Mesothelial cell of epicardium (in vitro differentiated cells): ENCODE data around the gene TEN1. TPM values are rescaled to one million over a fixed set of nuclear protein-coding genes. Genes with fewer than 3 reads are reported as not detected.

Experiments used
- DNase-seq, 2 experiments: peaks; one replicate each; pipeline ENCODE4 v3.0.0; 2021; ENCODE audit warnings: low spot score in 2 of 2; ENCODE audit not compliant: unreplicated experiment in 2 of 2
- H3K27ac Mint-ChIP-seq: 2 replicates; pipeline ENCODE4 v1.8.0; 2021; ENCODE audit warnings: mixed read lengths
- H3K27me3 Mint-ChIP-seq: 2 replicates; pipeline ENCODE4 v1.8.0; 2021; ENCODE audit warnings: low read depth, mixed read lengths
- H3K36me3 Mint-ChIP-seq: 2 replicates; pipeline ENCODE4 v1.8.0; 2021; ENCODE audit warnings: mixed read lengths
- H3K4me1 Mint-ChIP-seq: 2 replicates; pipeline ENCODE4 v1.8.0; 2021; ENCODE audit warnings: mixed read lengths
- H3K4me3 Mint-ChIP-seq: 2 replicates; pipeline ENCODE4 v1.8.0; 2021; ENCODE audit warnings: mild to moderate bottlenecking, moderate library complexity, mixed read lengths
- H3K9me3 Mint-ChIP-seq: 2 replicates; pipeline ENCODE4 v1.8.0; 2021; ENCODE audit warnings: mixed read lengths
- CTCF ChIP-seq: fragments of 200-600 bp; sonication (generic); IDR thresholded peaks from one replicate; pipeline ENCODE4 v1.5.0; 2021; ENCODE audit warnings: antibody characterized with exemption; ENCODE audit not compliant: unreplicated experiment
- total RNA-seq: library from RNA; stranded (reverse); gene quantifications from 3 replicates; pipeline ENCODE4 v1.2.1, GENCODE V29; 2021

Gene TEN1
- total RNA-seq, 1 donor from 2014 or later = 35.5 TPM

DNA sequence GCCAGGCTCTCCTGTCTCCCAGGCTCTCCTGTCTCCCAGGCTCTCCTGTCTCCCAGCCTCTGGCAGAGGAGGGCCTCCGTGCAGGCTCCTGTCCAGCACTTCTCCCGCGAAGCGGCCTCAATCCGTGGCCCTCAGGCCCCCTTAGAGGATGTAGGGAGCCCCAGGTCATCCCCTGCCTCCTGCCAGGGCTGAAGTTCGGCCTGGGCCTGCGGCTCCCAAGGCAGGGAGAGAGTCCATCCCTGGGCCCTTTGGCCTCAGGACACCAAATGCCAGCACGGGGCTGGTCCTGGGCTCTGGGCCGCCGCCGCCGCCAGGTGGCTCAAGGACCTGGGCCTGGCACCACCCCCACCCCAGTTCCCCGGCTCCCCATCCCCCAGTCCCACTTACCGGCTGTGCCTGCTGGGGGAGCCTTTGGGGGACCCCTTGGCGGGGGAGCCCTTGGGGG is 47.7 kb downstream of the TEN1 start:
- Mint-ChIP-seq H3K4me1 (peaks cover 12% of the 10 kb centered on the region), H3K36me3 (no peaks in the 10 kb centered on the region), H3K27ac (no peak overlapping the region), H3K4me3 (no peak overlapping the region), H3K27me3 (no peaks in the 10 kb centered on the region), H3K9me3 (no peaks in the 10 kb centered on the region)
- TF ChIP-seq CTCF = no peak
- no peak for DNase-seq

- TF ChIP-seq CTCF = no peak
- Mint-ChIP-seq H3K36me3 (no peaks in the 10 kb centered on the region), H3K9me3 (no peaks in the 10 kb centered on the region), H3K4me1 (peaks cover 12% of the 10 kb centered on the region), H3K4me3 (no peak within 1 kb of the TSS), H3K27ac (no peak within 1 kb of the TSS), H3K27me3 (no peaks in the 10 kb centered on the region)
- DNase-seq = no peak
Measured at GRCh38 chr17:76027159-76027839, 48.3 kb downstream of the TEN1 start, which contains the start of gene EVPL. TSS of gene EVPL (minus strand) at chr17:76027306. CDS start at chr17:76027198, 108 bp downstream.

- Mint-ChIP-seq H3K36me3 (no peaks in the 10 kb centered on the region), H3K27me3 (no peaks in the 10 kb centered on the region), H3K4me3 (no peak overlapping the region), H3K9me3 (peaks cover 3% of the 10 kb centered on the region), H3K27ac (no peak overlapping the region), H3K4me1 (peaks cover 15% of the 10 kb centered on the region)
- no peak for TF ChIP-seq CTCF
- DNase-seq = no peak
Measured at GRCh38 chr17:76032073-76032779, 53.2 kb downstream of the TEN1 start.

DNA sequence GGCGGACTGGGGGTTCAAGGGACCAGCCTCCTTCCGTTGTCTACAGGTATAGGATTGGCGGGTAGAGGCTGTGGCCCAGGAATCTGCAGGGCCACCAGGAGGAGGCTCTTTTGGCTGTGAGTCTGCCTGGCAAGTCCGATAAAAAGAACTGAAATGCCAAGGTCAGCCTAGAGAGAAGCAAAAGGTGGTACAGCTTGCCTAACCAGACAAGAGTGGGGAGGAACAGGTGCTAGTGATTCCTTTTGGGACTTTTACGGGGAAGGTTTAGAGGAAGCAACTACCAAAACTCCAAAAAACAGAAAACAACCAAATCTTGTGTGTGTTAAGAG is 53.7 kb downstream of the TEN1 start:
- H3K27ac Mint-ChIP-seq = no peak overlapping the region

DNA sequence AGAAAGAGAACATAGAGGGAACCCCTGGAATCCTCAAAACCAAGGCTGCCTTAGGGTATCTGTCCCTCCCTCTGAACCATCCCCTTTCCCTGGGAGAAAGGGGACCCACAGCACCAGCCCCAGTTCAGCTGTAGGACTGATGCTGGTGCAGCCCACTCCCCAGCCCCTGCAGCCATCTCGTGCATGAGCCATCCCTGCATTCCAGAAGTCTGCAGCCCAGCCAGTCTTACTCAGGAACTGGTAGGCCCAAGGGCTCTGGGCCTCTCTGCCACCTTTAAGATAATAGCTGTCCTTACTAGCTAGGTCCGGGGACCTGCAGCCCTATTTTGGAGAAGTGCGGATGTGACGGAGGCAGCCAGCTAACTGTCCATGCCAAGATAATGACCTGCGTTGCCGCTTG is 54.1 kb downstream of the TEN1 start:
- no peak for TF ChIP-seq CTCF
- Mint-ChIP-seq H3K9me3 (peaks cover 3% of the 10 kb centered on the region), H3K27ac (no peak overlapping the region), H3K27me3 (no peaks in the 10 kb centered on the region), H3K4me3 (no peak overlapping the region), H3K36me3 (peaks cover 3% of the 10 kb centered on the region), H3K4me1 (peaks cover 11% of the 10 kb centered on the region)
- no peak for DNase-seq

More for the DNA sequence above, 53.7 kb downstream of the TEN1 start:
- no peak overlapping the region for H3K4me3 Mint-ChIP-seq
- H3K36me3 Mint-ChIP-seq = no peaks in the 10 kb centered on the region
- DNase-seq = no peak
- peaks cover 3% of the 10 kb centered on the region for H3K9me3 Mint-ChIP-seq
- H3K27me3 Mint-ChIP-seq = no peaks in the 10 kb centered on the region
- peaks cover 11% of the 10 kb centered on the region for H3K4me1 Mint-ChIP-seq
- no peak for TF ChIP-seq CTCF
